Measurements from ENCODE around the gene C1orf122.
"Not testable (repeated sequence)": the region's sequence is repeated elsewhere in the genome, so short reads cannot be mapped to it uniquely, and the experiment has no call there.

The C1orf122 gene

DNA sequence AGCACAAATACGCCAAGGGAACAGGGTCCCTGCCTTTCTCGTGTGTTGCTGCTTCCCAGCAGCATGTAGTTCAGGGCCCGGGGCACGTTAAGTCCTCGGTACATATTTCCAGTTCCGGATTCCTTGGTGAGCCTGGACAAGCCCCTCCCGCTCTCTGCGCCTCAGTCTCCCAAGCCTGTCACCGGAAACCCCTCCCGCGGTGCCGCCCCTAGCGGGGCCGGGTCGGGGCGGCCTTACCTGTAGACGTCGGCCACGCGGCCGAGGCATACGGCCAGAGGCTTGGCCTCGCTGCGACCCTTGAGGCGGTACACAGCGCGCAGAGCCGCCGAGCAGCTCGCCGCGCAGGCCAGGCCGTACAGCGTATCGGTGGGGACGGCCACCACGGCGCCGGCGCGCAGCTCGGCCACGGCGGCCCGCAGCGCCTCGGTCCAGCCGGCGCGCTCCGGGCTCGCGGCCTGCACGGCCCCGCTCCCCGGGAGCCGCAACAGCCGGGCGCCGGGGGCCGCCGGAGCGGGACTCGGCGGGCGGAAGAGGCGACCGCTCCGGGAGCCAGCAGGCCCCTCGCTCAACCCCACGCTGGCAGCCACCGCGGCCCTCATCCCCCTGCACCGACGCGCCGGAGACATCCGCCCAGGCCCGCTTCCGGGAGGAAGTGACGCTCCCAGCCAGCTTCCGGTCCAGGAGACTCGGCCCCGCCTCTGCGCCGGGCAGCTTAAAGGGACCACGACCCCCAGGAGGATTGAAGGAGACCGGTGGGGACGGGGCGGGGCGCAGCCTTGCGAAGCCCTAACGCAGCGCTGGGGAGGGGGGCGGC, at the start of gene C1orf122, which contains the start of gene YRDC:
C1orf122 (plus strand) TSS at position 236 of the 814 bp plus-strand sequence. CDS start 615 bp downstream, outside the sequence.
YRDC (minus strand) TSS at position 654 of the 814 bp plus-strand sequence; CDS start at position 626, 28 bp downstream.
- DNase-seq, result peak; percentile 79

DNA sequence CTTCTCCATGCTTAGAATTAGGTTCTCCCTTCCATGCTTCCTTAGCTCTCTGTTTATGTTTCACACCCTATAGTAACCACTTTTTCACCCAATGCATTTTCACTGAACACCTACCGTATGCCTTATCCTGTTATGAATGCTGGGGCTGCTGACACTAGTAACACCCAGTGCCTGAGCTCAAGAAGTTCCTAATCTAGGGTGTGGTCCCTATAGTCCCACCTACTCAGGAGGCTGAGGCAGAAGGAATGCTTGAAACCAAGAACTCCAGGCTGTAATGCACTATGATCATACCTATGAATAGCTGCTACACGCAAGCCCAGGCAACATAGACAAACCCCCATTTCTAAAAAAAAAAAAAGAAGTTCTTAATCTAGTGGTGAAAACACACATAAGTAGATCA, 48.1 kb upstream of the C1orf122 start:
- no peak for DNase-seq

DNA sequence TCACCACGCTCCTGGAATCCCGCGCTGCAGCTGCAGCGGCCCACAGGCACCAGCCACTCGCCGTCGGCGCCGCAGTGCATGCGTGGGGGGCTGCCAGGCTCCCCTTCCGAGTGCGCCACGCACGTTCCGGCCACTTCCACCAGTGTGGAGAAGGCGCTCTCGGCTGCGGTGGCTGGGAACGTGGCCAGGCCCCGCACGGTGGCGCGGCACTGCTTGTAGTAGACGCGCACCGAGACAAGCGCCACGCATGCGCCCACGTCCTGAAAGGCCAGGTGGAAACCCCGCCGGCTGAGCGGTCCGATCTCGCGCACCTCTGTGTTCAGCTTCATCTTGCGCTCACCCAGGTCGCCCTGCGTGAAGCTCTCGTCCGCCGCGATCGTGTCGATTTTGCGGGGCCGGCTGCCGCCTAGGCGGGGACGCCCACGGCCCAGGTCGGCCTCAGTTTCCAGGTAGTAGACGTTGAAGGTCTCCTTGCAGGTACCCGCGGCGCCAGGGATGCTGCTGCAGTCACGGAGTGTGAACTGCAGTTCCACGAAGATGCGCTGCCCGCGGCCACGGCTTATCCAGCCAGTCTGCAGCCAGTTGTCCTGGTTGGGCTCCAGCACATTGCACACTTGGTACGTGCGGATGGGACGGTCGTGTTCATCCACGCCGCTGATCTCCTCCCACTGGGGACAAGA, 46.0 kb upstream of the C1orf122 start:
- DNase-seq, result no peak

DNA sequence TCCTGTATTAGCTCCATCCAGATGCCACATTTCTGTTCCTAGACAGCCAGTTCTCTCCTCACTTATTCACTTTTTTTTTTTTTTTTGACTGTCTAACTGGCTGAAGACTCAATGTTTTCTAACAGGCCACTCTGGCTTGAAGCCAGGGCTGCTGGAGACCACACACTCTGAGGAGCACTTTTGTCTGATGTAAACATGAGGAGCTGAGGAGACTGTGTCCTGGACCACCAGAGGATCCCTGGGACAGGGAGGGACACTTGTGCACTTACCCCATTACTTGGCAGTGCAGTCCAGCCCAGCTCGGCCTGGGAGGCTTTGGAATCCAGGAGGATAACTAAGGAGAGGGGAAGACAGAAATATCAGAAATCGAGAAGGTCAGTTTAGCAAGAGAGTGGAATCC, 45.1 kb upstream of the C1orf122 start:
- DNase-seq, result no peak

DNA sequence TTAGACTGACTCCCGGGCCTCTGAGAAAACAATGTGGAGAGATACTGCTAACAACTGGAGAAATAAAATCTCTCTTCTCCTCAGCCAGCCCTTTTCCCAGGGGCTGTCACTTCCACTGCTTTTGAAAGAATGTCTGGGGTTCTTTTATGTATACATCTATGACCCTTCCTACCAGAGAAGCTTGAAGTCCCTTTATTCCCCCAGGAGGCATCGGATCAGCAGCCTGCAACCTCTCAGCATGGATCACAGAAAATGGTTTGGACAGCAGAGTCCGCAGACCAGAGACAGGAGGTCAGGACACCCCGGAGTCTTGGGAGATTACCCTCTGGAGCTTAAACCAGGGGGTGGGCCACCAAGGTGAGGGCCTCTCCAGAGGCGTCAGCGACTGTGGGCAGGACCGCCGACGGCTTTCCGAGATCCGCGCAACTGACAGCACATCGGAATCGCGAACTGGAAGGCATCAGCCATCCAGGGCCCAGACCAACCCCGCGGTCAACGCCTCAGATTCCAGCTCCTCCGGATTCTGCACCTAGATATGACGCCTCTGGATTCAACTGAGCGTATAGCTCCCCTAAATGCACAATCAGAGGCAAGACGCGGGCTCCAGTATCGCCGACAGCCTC, 43.7 kb upstream of the C1orf122 start:
- DNase-seq, result no peak

DNA sequence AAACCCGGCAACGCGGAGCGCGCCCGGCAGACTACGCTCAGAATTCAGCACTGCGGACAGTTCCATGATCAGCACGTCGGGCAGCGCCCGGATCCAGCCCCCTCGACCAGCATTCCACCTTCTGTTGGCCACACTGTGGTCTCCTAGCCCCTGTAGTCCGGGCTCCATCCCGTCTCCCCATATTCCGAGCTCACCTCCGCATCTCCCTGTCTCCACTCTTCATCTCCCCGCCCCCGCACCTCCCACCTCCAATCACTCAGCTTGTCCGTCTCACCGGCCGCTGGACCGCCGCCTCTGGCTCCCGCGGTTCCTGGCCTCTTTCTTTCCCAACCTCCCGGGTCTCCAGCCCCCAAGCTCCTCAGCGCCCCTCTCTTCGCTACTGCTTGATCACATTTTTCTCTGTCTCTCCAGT, 43.2 kb upstream of the C1orf122 start:
- DNase-seq, result peak; percentile 4

DNA sequence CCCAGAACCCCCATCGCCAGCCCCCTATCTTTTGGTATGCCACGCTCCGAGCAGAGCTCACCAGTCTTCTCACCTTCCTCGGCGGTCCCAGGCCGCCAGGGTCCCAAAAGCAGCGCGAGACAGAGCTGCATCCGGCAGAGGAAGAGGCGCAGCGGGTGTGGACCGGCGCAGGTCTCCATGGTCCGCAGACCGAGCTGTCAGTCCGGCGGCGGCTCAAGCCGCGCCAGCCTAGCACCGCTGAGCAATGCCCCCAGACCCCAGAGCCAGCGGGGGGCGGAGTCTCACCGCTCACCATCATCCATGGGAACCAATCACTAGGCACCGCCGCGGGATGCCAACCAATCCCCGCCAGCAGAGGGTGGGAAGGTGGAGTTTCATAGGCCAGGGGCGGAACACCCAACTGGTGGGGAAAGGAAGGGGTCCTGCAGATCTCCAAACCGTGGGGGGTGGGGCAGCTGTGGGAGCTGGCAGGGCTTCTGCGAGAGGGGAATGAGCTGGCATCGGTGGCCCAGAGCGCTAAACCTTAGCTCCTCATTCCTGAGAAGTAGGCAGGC, 42.6 kb upstream of the C1orf122 start, which contains the start of gene EPHA10:
EPHA10 (minus strand) TSS at position 233 of the 554 bp plus-strand sequence; CDS start at position 179, 54 bp downstream.
- no peak for DNase-seq

DNA sequence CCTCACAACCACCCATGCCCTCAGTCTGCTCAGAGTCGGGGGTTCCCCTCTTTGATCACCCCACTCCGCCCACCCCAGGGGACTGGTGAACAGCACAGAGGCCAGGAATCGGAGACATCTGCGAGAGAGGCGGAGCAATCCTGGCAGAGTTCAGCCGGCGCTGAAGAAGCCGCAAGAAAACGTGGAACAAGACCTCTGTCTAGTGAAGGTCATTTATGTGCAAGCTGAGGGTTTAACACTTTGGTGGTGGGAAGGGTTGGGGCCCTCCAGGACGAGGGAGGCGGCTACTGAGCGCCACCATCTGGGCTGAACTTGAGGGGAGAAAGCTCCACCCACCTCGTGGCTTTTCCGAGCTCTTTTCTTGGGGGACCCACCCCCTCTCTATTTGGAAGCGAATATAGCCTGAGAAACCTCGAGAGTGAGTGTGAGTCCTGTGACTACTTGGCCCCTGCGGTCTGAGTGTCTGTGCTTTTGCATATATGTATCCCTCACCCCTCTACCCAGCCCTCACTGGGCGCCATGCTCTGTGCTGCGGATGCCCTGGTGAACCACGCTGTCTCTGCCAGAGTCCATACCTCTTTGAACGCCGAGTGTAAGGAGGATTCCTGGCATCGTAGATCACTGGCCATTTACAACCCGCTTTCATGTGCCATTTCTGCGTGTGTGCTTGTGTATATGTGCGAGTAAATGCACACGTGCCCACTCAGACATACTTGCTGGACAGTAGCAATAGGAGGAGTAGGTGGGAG, 41.5 kb upstream of the C1orf122 start:
- DNase-seq, result no peak

DNA sequence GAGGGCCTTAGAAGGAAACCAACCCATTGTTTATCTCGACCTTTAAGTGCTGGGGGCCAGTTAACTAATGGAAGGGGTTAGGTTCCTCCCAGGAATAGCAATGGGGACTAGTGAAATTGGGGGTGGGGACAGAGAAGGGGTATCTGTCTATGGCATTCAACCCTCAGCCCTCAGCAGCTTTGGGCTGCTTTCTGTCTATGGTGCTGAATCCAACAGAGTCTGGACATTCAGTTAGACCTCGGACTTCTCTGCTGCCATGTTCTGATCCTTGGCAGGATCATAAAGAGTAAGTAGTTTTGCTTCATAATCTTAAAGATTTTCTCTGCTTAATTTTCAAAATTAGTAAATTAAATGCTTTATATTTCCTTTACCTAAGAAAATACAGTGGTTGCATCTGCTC, 40.1 kb upstream of the C1orf122 start:
- DNase-seq, result no peak

DNA sequence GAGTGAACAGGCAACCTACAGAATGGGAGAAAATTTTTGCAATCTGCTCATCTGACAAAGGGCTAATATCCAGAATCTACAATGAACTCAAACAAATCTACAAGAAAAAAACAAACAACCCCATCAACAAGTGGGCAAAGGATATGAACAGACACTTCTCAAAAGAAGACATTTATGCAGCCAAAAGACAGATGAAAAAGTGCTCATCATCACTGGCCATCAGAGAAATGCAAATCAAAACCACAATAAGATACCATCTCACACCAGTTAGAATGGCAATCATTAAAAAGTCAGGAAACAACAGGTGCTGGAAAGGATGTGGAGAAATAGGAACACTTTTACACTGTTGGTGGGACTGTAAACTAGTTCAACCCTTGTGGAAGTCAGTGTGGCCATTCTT, 36.1 kb upstream of the C1orf122 start:
- DNase-seq, result not testable (repeated sequence)

DNA sequence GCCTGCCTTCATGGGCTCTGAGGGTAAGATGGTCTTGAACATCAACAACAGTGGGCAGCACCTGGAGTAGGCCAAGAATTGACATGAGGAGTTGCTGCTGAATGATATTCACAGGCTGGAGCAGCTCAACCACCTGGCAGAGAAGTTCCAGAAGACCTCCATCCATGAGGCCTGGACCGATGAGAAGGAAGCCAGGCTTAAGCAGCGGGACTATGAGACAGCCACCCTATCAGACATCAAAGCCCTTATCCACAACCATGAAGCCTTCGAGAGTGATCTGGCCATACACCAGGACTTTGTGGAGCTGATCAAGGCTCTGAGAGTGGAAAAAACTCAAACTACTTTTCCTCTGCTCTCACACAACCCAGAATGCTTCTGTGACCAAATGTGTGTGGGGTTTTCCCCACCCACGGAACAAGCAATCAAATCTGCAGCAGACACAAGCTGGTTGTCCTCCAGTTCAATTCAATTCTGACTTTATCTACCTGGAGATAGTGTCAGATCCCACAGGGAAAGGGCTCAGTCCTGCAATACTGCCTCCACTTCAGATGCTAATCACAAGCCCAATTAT, 30.6 kb upstream of the C1orf122 start:
- no peak for DNase-seq

DNA sequence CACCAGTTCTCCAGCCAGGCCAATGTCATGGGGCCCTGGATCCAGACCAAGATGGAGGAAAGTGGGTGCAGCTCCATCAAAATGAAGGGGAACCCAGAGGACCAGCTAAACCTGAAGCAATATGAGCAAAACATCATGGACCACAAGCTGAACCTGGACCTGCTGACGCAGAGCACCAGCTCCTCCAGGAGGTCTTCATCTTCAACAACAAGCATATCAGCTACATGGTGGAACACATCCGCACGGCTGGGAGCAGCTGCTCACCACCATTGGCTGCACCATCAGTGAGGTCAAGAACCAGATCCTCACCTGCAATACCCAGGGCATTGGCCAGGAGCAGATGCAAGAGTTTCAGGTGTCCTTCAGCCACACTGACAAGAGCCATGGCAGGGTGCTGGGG, 28.9 kb upstream of the C1orf122 start:
- DNase-seq, result no peak

DNA sequence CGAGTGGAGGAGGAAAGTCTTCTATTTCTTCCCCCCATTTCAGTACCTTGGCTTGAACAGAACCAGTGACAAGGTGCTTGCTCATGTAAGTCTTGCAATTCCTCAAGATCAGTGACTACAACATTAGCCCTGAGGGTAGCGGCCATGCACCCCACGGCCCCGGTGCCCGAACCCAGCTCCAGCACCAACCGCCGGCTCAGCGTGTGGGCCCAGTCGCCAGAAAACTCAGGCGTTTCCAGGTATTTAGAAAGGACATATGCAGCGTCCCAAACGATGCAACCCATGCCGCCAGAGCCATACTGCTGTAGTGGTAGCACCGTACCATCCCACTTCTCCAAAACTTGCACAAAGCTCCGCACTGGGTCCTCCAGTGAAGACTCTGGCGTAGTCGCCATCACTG, 25.1 kb upstream of the C1orf122 start:
- DNase-seq, result no peak

DNA sequence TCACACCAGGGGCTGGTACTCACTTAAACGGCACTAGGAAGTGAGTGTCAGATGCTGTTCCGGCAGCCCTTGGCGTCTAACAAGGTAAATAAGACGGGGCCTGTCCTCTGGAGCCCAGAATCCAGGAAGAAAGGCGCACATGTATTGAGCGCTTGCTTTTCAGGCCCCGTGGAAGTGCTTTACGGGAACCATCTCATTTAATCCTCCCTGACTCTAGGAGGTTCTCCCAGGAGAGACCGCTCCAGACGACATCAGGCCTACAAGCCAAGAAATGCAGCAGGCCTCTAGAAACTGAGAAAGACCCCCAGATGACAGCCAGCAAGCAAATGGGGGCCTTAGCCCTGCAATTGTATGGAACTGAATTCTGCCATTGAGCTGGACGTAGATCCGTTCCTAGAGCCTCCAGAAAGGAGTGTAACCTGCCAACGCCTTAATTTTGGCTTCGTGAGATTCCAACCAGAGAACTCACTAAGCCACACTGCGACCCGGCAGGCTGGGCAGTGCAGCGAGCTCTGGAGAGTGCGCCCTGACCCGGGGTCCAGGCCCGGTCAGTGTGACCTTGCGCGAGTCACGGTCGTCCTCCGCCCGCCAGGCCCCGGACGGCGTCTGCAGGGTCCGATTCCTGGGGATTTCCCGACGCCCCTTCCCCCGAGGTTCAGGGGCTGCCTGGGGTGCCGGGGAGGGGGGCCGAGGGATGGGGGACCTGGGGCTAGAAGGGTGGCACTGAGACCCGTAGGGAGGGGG, 14.5 kb upstream of the C1orf122 start:
- DNase-seq, result no peak

DNA sequence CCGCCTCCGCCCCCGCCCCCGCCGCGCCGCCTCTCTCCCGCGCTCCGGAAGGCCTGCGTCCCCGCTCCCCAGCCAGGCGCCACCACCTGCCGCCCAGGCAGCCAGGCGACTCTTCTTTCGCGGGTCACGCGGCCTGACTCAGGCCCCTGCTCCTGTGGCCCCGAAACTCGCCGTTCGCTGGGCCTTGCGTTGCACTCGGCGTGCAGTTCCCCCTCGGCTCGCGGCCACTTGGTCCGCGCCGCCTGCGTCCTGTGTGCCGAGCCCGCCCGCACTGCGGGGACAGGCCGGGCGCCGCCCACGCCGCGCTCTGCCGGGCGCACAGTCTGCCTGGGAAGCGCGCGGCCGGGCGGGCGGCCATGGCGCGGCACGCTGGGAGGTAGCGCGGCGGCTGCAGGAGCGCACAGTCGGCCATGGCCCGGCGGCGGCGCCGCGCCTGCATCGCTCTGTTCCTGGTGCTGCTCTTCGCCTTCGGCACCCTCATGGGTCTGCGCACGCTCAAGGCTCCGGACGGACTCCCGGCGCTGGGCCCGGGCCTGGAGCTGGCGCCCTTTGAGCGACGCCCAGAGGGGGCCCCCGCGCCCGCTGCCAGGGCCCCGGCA, 13.7 kb upstream of the C1orf122 start, which contains the start of gene MANEAL:
MANEAL (plus strand) TSS at position 75 of the 599 bp plus-strand sequence; CDS start at position 411, 336 bp downstream.
- DNase-seq, result peak; percentile 24

DNA sequence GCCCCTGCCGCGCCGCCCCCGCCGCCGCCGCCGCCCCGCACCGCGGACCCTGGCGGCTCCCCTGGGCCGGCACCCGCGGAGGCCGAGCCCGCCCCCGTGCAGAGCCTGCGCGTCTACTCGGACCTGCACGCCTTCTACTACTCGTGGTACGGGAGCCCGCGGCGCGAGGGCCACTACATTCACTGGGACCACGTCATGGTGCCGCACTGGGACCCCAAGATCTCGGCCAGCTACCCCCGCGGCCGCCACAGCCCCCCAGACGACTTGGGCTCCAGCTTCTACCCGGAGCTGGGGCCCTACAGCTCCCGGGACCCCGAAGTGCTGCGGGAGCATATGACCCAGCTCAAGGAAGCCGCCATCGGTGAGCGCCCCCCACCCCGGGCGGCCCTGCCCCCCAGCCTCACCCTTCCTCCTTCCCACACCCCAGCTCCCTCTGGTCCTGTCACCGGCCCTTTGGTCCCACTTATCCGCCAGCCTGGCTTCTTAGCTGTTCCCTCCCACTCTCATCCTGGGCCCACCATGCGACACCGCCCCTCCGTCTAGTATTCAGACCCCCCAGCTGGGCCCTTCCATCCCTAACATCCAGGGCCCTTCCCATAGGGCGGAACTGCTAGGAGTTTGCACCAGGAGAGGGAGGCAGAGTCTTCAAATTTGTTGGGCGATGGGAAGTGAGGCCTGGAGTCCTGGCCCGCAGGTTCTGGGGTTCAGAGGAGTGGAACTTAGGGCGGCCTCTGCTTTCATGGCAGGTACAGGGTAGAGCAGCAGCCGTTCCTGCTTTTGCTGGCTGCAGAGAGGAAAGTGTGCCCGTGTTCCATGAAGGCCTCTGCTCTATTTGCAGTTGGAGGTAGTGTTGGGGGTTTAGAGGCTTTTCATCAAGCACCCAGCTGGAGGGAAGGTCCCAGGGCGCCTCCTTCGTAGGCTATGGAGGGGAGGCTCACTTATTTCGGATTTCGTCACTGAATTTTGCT, 12.9 kb upstream of the C1orf122 start:
- no peak for DNase-seq

DNA sequence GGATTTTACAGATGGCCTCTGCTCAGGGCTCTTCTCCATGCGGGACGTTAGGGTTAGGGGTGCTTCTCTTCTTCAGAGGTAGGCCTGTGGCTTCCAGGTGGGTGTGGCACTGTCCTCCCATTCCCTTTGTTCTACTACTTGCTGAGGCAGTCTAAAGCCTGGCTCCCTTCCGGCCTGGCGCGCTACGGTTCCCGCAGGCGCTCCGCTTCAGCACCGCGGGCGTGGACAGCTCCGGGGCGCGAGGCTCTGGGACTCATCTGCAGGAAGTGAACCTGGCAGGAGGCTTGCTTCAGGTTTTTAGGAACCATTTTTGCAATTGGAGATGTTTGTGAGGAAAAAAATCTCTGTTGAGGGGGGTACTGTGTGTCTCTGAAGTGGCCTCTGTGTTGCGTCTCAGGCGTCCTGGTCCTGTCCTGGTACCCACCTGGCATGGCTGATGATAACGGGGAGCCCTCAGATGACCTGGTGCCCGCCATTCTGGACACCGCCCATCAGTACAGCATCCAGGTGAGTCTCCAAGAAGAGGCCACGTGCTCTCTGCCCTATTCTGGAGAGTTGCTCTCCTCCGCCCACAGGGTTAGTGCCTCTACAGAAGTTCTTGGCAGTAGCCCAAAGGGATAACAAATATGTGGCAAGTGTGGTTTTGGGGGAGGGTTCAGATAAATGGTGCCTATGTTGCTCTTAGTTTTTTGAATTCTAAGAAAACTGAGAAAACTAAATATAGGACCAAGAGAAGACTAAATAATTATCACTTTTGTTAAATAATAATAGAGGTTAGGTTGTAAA, 12.1 kb upstream of the C1orf122 start:
- no peak for DNase-seq

DNA sequence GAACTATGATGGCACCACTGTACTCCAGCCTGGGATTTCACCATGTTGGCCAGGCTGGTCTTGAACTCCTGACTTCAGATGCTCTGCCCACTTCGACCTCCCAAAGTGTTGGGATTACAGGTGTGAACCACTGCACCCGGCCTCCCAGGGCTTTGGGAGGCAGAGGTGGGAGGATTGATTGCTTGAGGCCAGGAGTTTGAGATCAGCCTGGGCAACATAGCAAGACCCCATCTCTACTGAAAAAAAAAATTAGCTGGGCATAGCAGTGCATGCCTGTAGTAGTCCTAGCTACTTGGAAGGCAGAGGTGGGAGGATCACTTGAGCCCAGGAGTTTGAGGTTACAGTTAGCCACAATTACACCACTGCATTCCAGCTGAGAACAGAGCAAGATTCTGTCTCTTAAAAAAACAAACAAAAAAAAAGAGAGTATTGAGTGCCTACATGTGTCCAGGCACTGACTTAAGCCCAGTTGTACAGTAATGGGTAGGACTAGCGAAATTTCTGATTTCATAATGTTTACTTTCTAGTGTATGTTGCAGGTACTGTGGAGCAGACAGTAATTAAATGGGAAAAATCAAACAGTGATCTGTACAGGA, 9.7 kb upstream of the C1orf122 start:
- no peak for DNase-seq

Data from amniotic stem cell (primary cell).